A673 (cell line): ENCODE measurements around the gene CDR2. TPM values are rescaled to one million over a fixed set of nuclear protein-coding genes. Genes with fewer than 3 reads are reported as not detected.

Source experiments
- BruUV-seq: library from RNA; stranded (reverse); fragments of 400-500 nt; replicated peaks from 2 replicates; lab custom pipeline; 2021; lab: Mats Ljungman, UMichigan
- CTCF ChIA-PET: fragments of 300-600 bp; sonication (Branson Sonifier 250); formaldehyde crosslinking; loops from one replicate; lab custom pipeline; 2022; ENCODE audit warnings: antibody characterized with exemption; lab: Charles Lee
- POLR2A ChIA-PET: fragments of 300-600 bp; sonication (Branson Sonifier 250); formaldehyde crosslinking; loops from one replicate; lab custom pipeline; 2022; ENCODE audit warnings: antibody characterized with exemption; ENCODE audit not compliant: low non-redundant PET; lab: Charles Lee
- DNase-seq: peaks from one replicate; pipeline ENCODE4 v3.0.0-alpha.2; 2015; ENCODE audit warnings: low spot score
- H3K27ac ChIP-seq: fragments of 200-600 bp; sonication (generic); 2 replicates; pipeline ENCODE4 v1.5.1; 2016; ENCODE audit warnings: mixed run types, low read depth, mild to moderate bottlenecking, mixed read lengths, antibody characterized with exemption, low read length; ENCODE audit not compliant: poor library complexity, severe bottlenecking
- H3K27me3 ChIP-seq: fragments of 200-600 bp; sonication (generic); replicated peaks from 2 replicates; pipeline ENCODE4 v1.6.1; 2017; ENCODE audit warnings: mixed run types, low read depth, mild to moderate bottlenecking, mixed read lengths, antibody characterized with exemption, low read length; ENCODE audit not compliant: insufficient read depth, poor library complexity
- H3K36me3 ChIP-seq: fragments of 200-600 bp; sonication (generic); 2 replicates; pipeline ENCODE4 v1.6.1; 2016; ENCODE audit warnings: mixed run types, mild to moderate bottlenecking, mixed read lengths, antibody characterized with exemption, low read length; ENCODE audit not compliant: insufficient read depth, poor library complexity, severe bottlenecking
- H3K4me1 ChIP-seq: fragments of 200-600 bp; sonication (generic); 2 replicates; pipeline ENCODE4 v1.6.1; 2017; ENCODE audit warnings: mixed run types, mild to moderate bottlenecking, mixed read lengths, antibody characterized with exemption, low read length; ENCODE audit not compliant: insufficient read depth, poor library complexity, severe bottlenecking
- H3K4me3 ChIP-seq: fragments of 200-600 bp; sonication (generic); 2 replicates; pipeline ENCODE4 v1.5.1; 2016; ENCODE audit warnings: low read depth, mixed run types, mild to moderate bottlenecking, mixed read lengths, low read length; ENCODE audit not compliant: poor library complexity, severe bottlenecking
- H3K9me3 ChIP-seq: fragments of 200-600 bp; sonication (generic); 2 replicates; pipeline ENCODE4 v1.6.1; 2016; ENCODE audit warnings: mixed run types, low read depth, mild to moderate bottlenecking, mixed read lengths, antibody characterized with exemption, low read length; ENCODE audit not compliant: poor library complexity, severe bottlenecking
- EZH2 ChIP-seq: fragments of 200-600 bp; sonication (generic); IDR thresholded peaks from 2 replicates; pipeline ENCODE4 v1.6.1; 2017; ENCODE audit warnings: borderline replicate concordance, low read depth, mild to moderate bottlenecking, mixed read lengths, antibody characterized with exemption, low read length; ENCODE audit not compliant: poor library complexity, severe bottlenecking
- intact Hi-C: fragments of 100-400 bp; cut with micrococcal nuclease; formaldehyde crosslinking; loops from one replicate; pipeline ENCODE4 v1.10.0; 2022; ENCODE audit not compliant: unreplicated experiment
- total RNA-seq: library from RNA; stranded (reverse); gene quantifications from 2 replicates; pipeline ENCODE4 v1.2.3, GENCODE V29; 2021
- TF ChIP-seq, protein P1 (sequence below): fragments of 300-800, 200-600 bp; sonication (generic); conservative IDR thresholded peaks from 2 replicates; pipeline ENCODE4 v1.5.1; 2017; ENCODE audit warnings: low read depth, mild to moderate bottlenecking, antibody characterized with exemption, low read length, moderate library complexity, mixed read lengths

Gene CDR2
- total RNA-seq, 1 experiment from 2014 or later: 40.5 TPM

DNA sequence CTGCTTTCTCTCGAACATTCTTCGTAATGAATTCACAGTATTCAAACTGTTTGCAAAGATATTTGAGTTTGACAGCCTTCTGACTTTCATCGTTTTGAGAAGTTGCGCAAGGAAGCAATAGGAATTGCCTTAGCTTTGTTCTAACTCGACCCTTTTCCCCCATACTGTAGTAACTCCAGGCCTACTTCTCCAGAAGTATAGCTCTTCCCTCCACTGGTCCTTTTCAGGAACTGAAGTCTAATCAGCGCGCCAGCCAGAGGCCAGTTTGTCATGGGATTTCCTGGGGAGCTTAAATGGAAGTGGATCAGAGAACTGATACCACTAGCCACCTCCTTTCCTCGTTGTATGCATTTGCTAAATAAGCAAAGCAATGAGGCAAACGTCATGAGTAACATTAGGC, 27.9 kb downstream of the CDR2 start:
- no peak for DNase-seq
- POLR2A ChIA-PET: no interaction called here
- Histone ChIP-seq H3K9me3 (no peaks in the 10 kb centered on the region), H3K36me3 (peaks cover 53% of the 10 kb centered on the region), H3K4me3 (no peak overlapping the region), H3K27ac (no peak overlapping the region), H3K27me3 (no peaks in the 10 kb centered on the region), H3K4me1 (no peaks in the 10 kb centered on the region)
- TSS peak; percentile 55 for BruUV-seq
- CTCF ChIA-PET: no interaction called here
- no peak for TF ChIP-seq EZH2
- TF ChIP-seq, protein P1, sequence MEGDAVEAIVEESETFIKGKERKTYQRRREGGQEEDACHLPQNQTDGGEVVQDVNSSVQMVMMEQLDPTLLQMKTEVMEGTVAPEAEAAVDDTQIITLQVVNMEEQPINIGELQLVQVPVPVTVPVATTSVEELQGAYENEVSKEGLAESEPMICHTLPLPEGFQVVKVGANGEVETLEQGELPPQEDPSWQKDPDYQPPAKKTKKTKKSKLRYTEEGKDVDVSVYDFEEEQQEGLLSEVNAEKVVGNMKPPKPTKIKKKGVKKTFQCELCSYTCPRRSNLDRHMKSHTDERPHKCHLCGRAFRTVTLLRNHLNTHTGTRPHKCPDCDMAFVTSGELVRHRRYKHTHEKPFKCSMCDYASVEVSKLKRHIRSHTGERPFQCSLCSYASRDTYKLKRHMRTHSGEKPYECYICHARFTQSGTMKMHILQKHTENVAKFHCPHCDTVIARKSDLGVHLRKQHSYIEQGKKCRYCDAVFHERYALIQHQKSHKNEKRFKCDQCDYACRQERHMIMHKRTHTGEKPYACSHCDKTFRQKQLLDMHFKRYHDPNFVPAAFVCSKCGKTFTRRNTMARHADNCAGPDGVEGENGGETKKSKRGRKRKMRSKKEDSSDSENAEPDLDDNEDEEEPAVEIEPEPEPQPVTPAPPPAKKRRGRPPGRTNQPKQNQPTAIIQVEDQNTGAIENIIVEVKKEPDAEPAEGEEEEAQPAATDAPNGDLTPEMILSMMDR: no peak
- intact Hi-C loops: no loop called here

DNA sequence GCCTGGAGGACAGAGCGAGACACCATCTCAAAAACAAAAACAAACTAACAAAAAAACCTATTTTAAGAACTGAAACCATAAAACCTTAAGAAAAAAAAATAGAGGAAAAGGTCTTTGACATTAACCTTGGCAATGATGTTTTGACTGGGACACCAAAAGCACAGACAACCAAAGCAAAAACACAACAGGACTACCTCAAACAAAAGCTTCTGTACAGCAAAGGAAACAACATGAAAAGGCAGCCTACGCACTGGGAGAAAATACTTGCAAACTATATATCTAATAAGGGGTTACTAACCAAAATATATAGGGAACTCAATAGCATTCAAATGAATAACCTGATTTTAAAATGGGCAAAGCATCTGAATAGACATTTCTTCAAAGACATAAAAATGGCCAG, 32.3 kb downstream of the CDR2 start:
- Histone ChIP-seq H3K27ac (no peak overlapping the region), H3K4me3 (no peak overlapping the region), H3K27me3 (no peaks in the 10 kb centered on the region), H3K36me3 (peaks cover 27% of the 10 kb centered on the region), H3K4me1 (no peaks in the 10 kb centered on the region), H3K9me3 (peaks cover 14% of the 10 kb centered on the region)
- ChIA-PET CTCF (no interaction called here), POLR2A (no interaction called here)
- no TSS peak for BruUV-seq
- no peak for TF ChIP-seq EZH2
- TF ChIP-seq, protein P1: no peak
- DNase-seq: no peak
- intact Hi-C loops: no loop called here

DNA sequence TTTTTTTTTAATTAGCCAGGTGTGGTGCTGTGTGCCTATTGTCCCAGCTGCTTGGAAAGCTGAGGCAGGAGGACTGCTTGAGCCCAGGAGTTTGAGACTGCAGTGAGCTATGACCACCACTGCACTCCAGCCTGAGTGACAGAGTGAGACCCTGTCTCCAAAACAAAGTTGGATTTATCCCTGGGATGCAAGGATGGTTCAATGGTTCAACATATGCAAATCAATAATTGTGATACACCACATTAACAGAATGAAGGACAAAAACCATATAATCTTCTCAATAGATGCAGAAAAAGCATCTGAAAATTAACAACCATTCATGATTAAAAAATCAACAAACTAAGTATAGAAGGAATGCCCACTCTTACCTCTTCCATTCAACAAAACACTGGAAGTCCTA, 33.5 kb downstream of the CDR2 start:
- intact Hi-C loops: no loop called here
- no peak for DNase-seq
- BruUV-seq: no TSS peak
- no peaks in the 10 kb centered on the region for H3K4me1 ChIP-seq
- no peaks in the 10 kb centered on the region for H3K27me3 ChIP-seq
- no peak overlapping the region for H3K27ac ChIP-seq
- H3K9me3 ChIP-seq: peaks cover 25% of the 10 kb centered on the region
- ChIA-PET CTCF (no interaction called here), POLR2A (no interaction called here)
- TF ChIP-seq, protein P1: no peak
- no peak for TF ChIP-seq EZH2
- H3K36me3 ChIP-seq: peaks cover 23% of the 10 kb centered on the region
- H3K4me3 ChIP-seq: no peak overlapping the region
